HepG2 (cell line): ENCODE measurements around the gene SLC4A2. TPM values are rescaled to one million over a fixed set of nuclear protein-coding genes. Genes with fewer than 3 reads are reported as not detected.

Experiments
- ADNP ChIP-seq: sonication (generic); formaldehyde crosslinking; IDR thresholded peaks from 2 replicates; pipeline ENCODE4 v1.4.0; 2020; ENCODE audit warnings: missing genetic modification reagents
- CC2D1A ChIP-seq: sonication (generic); formaldehyde crosslinking; IDR thresholded peaks from 2 replicates; pipeline ENCODE4 v1.8.1; 2023; ENCODE audit warnings: mild to moderate bottlenecking, missing genetic modification reagents
- ELF1 ChIP-seq: sonication (generic); formaldehyde crosslinking; IDR thresholded peaks from 2 replicates; pipeline ENCODE4 v1.4.0; 2020; ENCODE audit warnings: missing genetic modification reagents
- EZH2 ChIP-seq: conservative IDR thresholded peaks from 2 replicates; pipeline ENCODE4 v1.6.1; 2012; ENCODE audit warnings: mild to moderate bottlenecking, low read depth, low read length, moderate library complexity
- HIVEP1 ChIP-seq: sonication (generic); formaldehyde crosslinking; IDR thresholded peaks from 2 replicates; pipeline ENCODE4 v1.4.0; 2020; ENCODE audit warnings: mild to moderate bottlenecking, missing genetic modification reagents
- HMG20A ChIP-seq: IDR thresholded peaks from 2 replicates; pipeline ENCODE4 v1.6.1; 2016; ENCODE audit warnings: borderline replicate concordance
- MAFK ChIP-seq, 2 experiments: IDR thresholded peaks in 1 of 2; conservative IDR thresholded peaks in 1 of 2; 2 replicates each; pipeline ENCODE4 v1.6.1; 2011; ENCODE audit warnings: improper control_type of control experiment in 2 of 2, low read length in 2 of 2
- MAZ ChIP-seq, 2 experiments: sonication (generic) in 1 of 2; formaldehyde crosslinking in 1 of 2; IDR thresholded peaks; 2 replicates each; pipeline versions ENCODE4 v1.5.0 to v1.6.1; 2012 to 2020; ENCODE audit warnings: low read depth in 2 of 2, mild to moderate bottlenecking in 2 of 2, borderline replicate concordance in 1 of 2, improper control_type of control experiment in 1 of 2, low read length in 1 of 2, missing genetic modification reagents in 1 of 2, moderate library complexity in 1 of 2
- MED1 ChIP-seq: sonication (generic); formaldehyde crosslinking; IDR thresholded peaks from 2 replicates; pipeline ENCODE4 v1.4.0; 2020; ENCODE audit warnings: missing genetic modification reagents
- MED8 ChIP-seq: sonication (generic); formaldehyde crosslinking; IDR thresholded peaks from 2 replicates; pipeline ENCODE4 v1.8.1; 2023; ENCODE audit warnings: mild to moderate bottlenecking, missing genetic modification reagents; ENCODE audit not compliant: insufficient replicate concordance
- NFKBIZ ChIP-seq: IDR thresholded peaks from 2 replicates; pipeline ENCODE4 v1.6.1; 2018; ENCODE audit warnings: missing genetic modification reagents, missing compliant biosample characterization
- POGK ChIP-seq: sonication (generic); formaldehyde crosslinking; conservative IDR thresholded peaks from 2 replicates; pipeline ENCODE4 v1.8.0; 2022; ENCODE audit warnings: mild to moderate bottlenecking, moderate library complexity, missing genetic modification reagents
- SMAD9 ChIP-seq: sonication (generic); formaldehyde crosslinking; IDR thresholded peaks from 2 replicates; pipeline ENCODE4 v1.5.1; 2020; ENCODE audit warnings: mild to moderate bottlenecking, missing genetic modification reagents
- SOX6 ChIP-seq, 2 experiments: fragments of 450-650 bp in 1 of 2; sonication (generic) in 1 of 2; formaldehyde crosslinking in 1 of 2; IDR thresholded peaks; 2 replicates each; pipeline versions ENCODE4 v1.4.0 to v1.6.1; 2017 to 2020; ENCODE audit warnings: antibody characterized with exemption in 1 of 2, mild to moderate bottlenecking in 1 of 2, missing genetic modification reagents in 1 of 2
- TBL1XR1 ChIP-seq: fragments of 150-350 bp; IDR thresholded peaks from 2 replicates; pipeline ENCODE4 v1.6.1; 2014; ENCODE audit warnings: borderline replicate concordance, low read length; ENCODE audit not compliant: partially characterized antibody
- ZBTB7B ChIP-seq: sonication (generic); formaldehyde crosslinking; IDR thresholded peaks from 2 replicates; pipeline ENCODE4 v1.4.0; 2020; ENCODE audit warnings: missing genetic modification reagents
- ZFP36L2 ChIP-seq: sonication (generic); formaldehyde crosslinking; IDR thresholded peaks from 2 replicates; pipeline ENCODE4 v1.4.0; 2020; ENCODE audit warnings: missing genetic modification reagents
- ZNF431 ChIP-seq: sonication (generic); formaldehyde crosslinking; IDR thresholded peaks from 2 replicates; pipeline ENCODE4 v1.9.0; 2022; ENCODE audit warnings: missing genetic modification reagents, low read depth, mild to moderate bottlenecking, borderline replicate concordance
- polyA plus RNA-seq, 8 experiments: library from polyadenylated mRNA; depleted of rRNA in 3 of 8; stranded (reverse) in 7 of 8; unstranded in 1 of 8; fragments of >200 nt; fragmentation: Illumina TruSeq in 4 of 8; extraction: Trizol in 4 of 8; gene quantifications; 2 replicates each; pipeline versions ENCODE4 v1.2.1 to v1.2.3, GENCODE V29; 2011 to 2016; ENCODE audit warnings: low read depth in 4 of 8, missing spikeins in 1 of 8, mixed read lengths in 1 of 8; ENCODE audit not compliant: insufficient read depth in 1 of 8
- total RNA-seq, 5 experiments: library from RNA; depleted of rRNA; stranded (reverse); fragments of >200 nt; fragmentation: Illumina TruSeq; extraction: Trizol; gene quantifications; 2 replicates each; pipeline ENCODE4 v1.2.3, GENCODE V29; 2016; ENCODE audit warnings: low read depth in 1 of 5
- TF ChIP-seq, protein P1 (sequence below): IDR thresholded peaks from 2 replicates; pipeline ENCODE4 v1.6.1; 2016; ENCODE audit warnings: missing biosample characterization, missing genetic modification reagents, low read depth
- TF ChIP-seq, protein P2 (sequence below): sonication (generic); formaldehyde crosslinking; IDR thresholded peaks from 2 replicates; pipeline ENCODE4 v1.8.1; 2023; ENCODE audit warnings: missing genetic modification reagents, mild to moderate bottlenecking, borderline replicate concordance
- TF ChIP-seq, protein P3 (sequence below): sonication (generic); formaldehyde crosslinking; IDR thresholded peaks from 2 replicates; pipeline ENCODE4 v1.5.0; 2020; ENCODE audit warnings: mild to moderate bottlenecking, missing genetic modification reagents

SLC4A2 gene
- total and polyA plus RNA-seq, 2 of the 13 experiments (the other 11 are each of a cell fraction or from before 2014, with no cell fraction given): 51.9 to 73.4 TPM

DNA sequence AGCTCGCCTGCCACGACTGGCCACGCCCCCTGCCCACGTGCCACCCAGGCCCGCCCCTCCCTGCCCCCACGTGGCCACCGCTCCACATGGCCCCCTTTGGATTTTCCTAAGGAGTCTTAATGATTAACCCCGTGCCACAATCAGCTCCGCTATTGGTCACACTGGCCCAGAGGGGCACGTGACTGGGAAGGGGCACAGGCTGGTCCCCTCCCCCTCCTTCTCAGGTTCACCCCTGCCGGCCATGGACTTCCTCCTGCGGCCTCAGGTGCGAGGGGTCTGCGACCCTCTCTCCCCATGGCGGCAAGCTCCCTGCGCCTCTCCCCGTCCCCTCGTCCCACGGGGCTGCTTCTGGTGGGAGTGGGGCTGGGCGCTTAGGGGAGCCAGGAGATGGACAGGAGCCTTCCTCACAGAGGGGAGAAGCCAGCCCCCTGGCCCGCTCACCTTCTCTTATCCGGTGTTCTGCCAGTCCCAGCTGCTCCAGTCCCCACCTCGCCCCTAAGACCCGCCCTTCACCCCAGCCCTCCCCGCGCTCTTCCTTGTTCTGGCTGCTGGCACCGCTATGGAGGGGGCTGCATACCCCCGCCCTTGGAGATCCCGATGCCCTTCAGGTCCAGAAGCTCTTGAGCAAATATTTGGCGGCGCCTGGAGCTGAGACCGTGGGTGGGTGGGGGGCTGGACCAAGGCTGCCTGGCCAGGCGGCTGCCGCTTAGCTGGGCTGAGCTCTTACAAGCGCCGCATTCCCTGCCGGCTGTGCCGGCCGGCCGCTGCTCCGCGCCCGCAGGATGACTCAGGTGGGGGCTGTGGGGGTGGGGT is 3.2 kb downstream of the SLC4A2 start (continued):
- peak; percentile 47; the same call in 1 of the 2 replicates for TF ChIP-seq POGK (CRISPR knock-in tag)
- TF ChIP-seq MAFK (conservative IDR thresholded peaks at IDR 0.05 in 1 of 2, IDR thresholded peaks at IDR 0.05 in 1 of 2; ENCODE audit: low read length in 2 of 2): no peak
- no peak for TF ChIP-seq SMAD9 (CRISPR knock-in tag)
- TF ChIP-seq ZFP36L2 (CRISPR knock-in tag): no peak
- TF ChIP-seq MED1 (CRISPR knock-in tag): peak; percentile 44; the same call in 1 of the 2 replicates
- no peak for TF ChIP-seq TBL1XR1
- TF ChIP-seq, protein P1, sequence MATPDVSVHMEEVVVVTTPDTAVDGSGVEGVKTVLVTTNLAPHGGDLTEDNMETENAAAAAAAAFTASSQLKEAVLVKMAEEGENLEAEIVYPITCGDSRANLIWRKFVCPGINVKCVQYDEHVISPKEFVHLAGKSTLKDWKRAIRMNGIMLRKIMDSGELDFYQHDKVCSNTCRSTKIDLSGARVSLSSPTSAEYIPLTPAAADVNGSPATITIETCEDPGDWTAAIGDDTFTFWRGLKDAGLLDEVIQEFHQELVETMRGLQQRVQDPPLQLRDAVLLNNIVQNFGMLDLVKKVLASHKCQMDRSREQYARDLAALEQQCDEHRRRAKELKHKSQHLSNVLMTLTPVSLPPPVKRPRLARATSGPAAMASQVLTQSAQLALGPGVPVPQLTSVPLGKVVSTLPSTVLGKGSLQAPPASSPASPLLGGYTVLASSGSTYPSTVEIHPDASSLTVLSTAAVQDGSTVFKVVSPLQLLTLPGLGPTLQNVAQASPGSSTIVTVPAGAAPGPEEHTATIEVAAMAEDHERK (CRISPR knock-in tag): no peak
- peak; percentile 58; the same call in 1 of the 2 replicates for TF ChIP-seq ZBTB7B (CRISPR knock-in tag)
- no peak for TF ChIP-seq ADNP
- TF ChIP-seq SOX6 (IDR thresholded peaks at IDR 0.05): no peak
- TF ChIP-seq SOX6 (CRISPR knock-in tag; IDR thresholded peaks at IDR 0.05): peak; percentile 59
- TF ChIP-seq ELF1 (CRISPR knock-in tag): peak; percentile 67
- TF ChIP-seq, protein P2, sequence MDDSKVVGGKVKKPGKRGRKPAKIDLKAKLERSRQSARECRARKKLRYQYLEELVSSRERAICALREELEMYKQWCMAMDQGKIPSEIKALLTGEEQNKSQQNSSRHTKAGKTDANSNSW: no peak
- TF ChIP-seq NFKBIZ (CRISPR knock-in tag): 0 out of 2 replicates have a peak, but pooled peaks have one; percentile 37
- TF ChIP-seq, protein P3, sequence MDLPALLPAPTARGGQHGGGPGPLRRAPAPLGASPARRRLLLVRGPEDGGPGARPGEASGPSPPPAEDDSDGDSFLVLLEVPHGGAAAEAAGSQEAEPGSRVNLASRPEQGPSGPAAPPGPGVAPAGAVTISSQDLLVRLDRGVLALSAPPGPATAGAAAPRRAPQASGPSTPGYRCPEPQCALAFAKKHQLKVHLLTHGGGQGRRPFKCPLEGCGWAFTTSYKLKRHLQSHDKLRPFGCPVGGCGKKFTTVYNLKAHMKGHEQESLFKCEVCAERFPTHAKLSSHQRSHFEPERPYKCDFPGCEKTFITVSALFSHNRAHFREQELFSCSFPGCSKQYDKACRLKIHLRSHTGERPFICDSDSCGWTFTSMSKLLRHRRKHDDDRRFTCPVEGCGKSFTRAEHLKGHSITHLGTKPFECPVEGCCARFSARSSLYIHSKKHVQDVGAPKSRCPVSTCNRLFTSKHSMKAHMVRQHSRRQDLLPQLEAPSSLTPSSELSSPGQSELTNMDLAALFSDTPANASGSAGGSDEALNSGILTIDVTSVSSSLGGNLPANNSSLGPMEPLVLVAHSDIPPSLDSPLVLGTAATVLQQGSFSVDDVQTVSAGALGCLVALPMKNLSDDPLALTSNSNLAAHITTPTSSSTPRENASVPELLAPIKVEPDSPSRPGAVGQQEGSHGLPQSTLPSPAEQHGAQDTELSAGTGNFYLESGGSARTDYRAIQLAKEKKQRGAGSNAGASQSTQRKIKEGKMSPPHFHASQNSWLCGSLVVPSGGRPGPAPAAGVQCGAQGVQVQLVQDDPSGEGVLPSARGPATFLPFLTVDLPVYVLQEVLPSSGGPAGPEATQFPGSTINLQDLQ (CRISPR knock-in tag): no peak
- peak; percentile 82; the same call in 1 of the 2 replicates for TF ChIP-seq MAZ (IDR thresholded peaks at IDR 0.05; ENCODE audit: borderline replicate concordance, low read depth, low read length)
- TF ChIP-seq MAZ (CRISPR knock-in tag; IDR thresholded peaks at IDR 0.05; ENCODE audit: low read depth): peak; percentile 88
- no peak for TF ChIP-seq HMG20A (CRISPR knock-in tag)
- no peak for TF ChIP-seq EZH2
- TF ChIP-seq HIVEP1 (CRISPR knock-in tag): peak; percentile 70
- no peak for TF ChIP-seq CC2D1A (CRISPR knock-in tag)
- no peak for TF ChIP-seq MED8 (CRISPR knock-in tag)
- no peak for TF ChIP-seq ZNF431 (CRISPR knock-in tag)
